NCI-H460 (cell line): ENCODE data around the gene LTBR. TPM values are rescaled to one million over a fixed set of nuclear protein-coding genes. Genes with fewer than 3 reads are reported as not detected.
"Not testable (repeated sequence)": the region's sequence is repeated elsewhere in the genome, so short reads cannot be mapped to it uniquely, and the experiment has no call there.

Experiments used
- DNase-seq: peaks from one replicate; pipeline ENCODE4 v3.0.0-alpha.2; 2016; ENCODE audit warnings: low read depth; ENCODE audit errors: extremely low read depth
- polyA plus RNA-seq: library from polyadenylated mRNA; depleted of rRNA; stranded (reverse); fragments of >200 nt; gene quantifications from 2 replicates; pipeline ENCODE4 v1.2.3, GENCODE V29; 2014; cell fraction: nucleus; rRNA removed
- total RNA-seq: library from RNA; depleted of rRNA; stranded (reverse); fragments of >200 nt; shearing (Covaris generic); gene quantifications from 2 replicates; pipeline ENCODE4 v1.2.3, GENCODE V29; 2014; rRNA removed

LTBR gene
- total RNA-seq = 80.4 and 82.9 TPM in 2 replicates
- 170 and 268 TPM in 2 replicates for polyA plus RNA-seq

GRCh38 chr12:6383572-6384498, at the start of gene LTBR:
LTBR (plus strand) TSS chr12:6384162; CDS start chr12:6384359, 197 bp downstream.
- peak; percentile 84 for DNase-seq

DNA sequence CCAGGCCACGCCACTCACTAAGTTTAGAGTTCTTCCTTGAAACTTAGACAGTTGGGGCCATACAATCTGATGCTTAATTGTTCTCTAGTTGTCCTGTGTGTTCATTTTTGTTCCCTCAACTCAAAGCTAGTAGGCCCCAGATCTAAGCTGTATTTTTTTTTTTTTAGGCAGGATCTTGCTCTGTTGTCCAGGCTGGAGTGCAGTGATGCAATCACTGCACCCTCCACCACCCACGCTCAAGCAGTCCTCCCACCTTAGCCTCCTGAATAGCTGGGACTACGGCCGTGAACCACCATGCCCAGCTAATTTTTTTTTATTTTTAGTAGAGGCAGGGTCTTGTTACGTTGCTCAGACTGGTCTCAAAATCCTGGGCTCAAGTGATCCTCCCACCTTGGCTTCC, 49.6 kb upstream of the LTBR start:
- no peak for DNase-seq

DNA sequence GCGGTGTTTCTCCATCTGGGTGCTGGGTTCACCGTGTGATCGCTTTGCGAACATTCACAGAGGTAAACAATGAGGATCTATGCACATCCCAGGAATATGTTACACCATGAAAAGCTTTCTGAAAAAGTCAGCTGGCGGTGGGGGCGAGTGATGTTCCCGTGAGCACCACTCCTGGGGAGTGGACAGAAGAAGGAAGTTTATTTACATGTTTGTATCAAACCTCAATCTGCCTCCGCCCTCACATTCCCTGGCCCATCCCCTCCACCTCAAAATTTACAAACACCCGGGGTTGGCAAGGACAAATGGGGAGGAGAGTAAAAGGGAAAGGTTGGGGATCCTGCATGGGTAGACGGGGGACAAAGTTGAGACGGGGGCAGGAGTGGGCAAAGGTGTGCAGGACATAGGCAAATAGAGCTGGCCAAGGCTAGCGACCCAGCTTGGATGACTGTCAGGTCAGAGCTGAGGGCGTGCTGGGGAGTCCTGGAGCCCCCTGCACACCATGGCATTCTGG, 49.0 kb upstream of the LTBR start:
- no peak for DNase-seq

GRCh38 chr12:6335451-6336078, 48.4 kb upstream of the LTBR start:
- peak; percentile 71 for DNase-seq

GRCh38 chr12:6336079-6336888, 47.7 kb upstream of the LTBR start:
- peak; percentile 98 for DNase-seq

DNA sequence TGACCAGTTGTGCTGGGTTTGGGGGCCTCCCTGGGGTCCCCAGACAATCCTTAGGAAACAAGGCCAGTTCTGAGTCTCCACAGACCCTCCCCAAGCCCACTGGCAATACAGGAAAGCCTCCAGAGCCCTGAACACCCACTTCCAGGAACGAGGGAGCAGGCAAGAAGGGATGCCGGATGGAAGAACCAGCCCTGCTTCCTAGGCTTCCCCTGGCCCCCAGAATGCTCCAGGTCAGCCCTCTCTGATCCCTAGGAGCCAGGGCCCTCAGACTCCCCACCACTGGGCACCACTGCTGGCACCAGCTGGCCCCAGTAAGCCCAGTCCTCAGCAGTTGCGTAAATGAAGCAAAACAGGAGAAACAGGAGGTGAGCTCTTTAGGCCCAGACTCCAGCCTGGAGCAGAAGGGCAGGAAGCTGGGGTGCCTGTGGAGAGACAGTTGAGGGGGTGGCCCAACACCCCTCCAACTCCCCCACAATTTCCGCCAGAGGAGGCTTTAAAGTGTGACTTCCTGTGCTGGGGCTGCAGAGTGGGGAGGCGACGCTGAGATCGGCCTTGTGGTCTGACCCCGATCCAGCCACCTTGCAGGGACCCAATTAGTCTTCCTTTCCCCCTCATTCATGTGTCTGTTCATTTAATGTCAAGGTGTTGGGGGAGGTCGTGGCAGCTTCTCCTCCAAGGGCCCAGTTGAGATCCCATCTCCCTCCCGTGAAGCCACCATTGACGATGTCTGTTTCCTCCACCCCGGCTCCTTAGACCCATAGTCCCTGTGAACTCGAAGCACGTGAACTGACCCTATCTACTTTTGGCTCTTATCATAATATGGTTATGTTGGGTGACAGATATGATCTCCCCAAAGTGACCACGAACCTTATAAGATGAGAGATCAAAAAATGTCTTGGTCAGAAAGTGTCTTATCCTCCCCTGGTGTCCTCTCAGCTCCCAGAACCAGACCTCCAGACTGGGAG, 46.8 kb upstream of the LTBR start:
- DNase-seq = no peak

GRCh38 chr12:6337958-6338433, 46.0 kb upstream of the LTBR start:
- DNase-seq = no peak

- DNase-seq = not testable (repeated sequence)
Observed at GRCh38 chr12:6338536-6338935, 45.4 kb upstream of the LTBR start.

DNA sequence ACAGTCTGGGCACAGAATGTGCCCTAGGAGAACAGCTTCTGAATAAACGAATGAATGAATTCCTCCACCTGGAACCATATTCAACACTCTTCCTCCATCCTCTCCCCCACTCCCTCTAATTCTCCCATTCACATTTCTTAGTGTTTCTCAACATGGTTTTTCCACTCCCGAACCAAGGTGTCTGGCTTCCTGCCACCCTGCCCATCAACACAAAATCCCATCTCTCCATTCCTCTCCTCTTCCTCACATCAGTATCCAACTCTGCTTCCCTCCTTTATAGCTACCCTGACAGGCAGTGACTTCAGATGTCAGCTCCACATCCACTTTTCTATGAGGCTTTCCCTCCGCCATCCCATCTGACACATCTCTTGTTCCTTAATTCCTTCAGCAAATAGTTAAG, 45.0 kb upstream of the LTBR start:
- DNase-seq = no peak

GRCh38 chr12:6340032-6340638, 43.8 kb upstream of the LTBR start:
- no peak for DNase-seq

DNA sequence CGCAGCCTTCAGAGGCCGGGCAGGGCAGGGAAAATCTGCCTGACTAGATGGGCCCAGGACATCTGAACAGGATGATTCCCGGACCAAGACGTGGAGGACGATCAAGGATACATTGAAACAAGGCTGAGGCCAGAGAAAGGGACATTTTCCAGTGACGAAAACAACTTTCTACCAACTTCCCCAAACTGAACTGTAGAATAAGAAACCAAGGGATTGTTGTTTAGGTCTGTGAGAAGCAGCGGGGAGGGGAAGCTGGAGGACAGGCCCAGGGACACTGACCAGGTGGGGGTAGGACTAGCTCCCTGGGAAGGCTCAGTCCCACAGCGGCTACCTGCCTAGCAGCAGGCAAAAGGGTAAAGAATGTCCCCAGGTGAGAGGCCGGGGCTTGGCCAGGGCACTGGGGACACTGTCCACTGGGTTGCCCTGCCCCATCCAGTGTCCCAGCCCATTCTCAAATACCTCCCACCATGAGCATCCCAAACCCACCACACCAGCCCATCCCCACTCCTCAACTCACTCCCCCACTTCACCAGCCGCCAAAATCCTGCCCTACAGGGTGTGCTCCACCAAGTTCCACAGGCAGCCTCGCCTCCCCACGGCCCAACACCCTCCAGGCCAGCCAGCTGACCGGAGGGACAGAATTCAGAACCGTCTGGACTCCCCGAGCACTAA, 43.1 kb upstream of the LTBR start:
- no peak for DNase-seq

GRCh38 chr12:6341417-6342139, 42.4 kb upstream of the LTBR start, which contains the start of gene TNFRSF1A:
TNFRSF1A (minus strand) TSS chr12:6342076; CDS start chr12:6341814, 262 bp downstream.
- DNase-seq = peak; percentile 65

- no peak for DNase-seq
Observed at GRCh38 chr12:6342140-6342889, 41.6 kb upstream of the LTBR start.

GRCh38 chr12:6343518-6343917, 40.4 kb upstream of the LTBR start:
- no peak for DNase-seq

DNA sequence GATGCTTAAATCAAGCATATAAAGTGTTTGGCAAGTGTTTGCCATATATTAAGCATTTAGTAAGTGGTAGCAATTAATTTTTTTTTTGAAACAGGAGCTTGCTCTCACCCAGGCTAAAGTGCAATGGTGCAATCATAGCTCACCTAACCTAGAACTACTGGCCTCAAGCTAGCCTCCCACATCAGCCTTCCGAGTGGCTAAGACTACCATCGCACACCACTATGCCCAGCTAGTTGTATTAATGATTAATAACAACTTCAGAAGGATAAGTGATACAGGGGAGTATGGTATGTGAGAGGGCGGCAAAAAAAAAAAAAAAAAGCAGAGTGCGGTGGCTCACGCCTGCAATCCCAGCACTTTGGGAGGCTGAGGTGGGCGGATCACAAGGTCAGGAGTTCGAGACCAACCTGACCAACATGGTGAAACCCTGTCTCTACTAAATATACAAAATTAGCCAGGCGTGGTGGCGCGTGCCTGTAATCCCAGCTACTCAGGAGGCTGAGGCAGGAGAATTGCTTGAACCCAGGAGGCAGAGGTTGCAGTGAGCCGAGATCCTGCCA, 39.8 kb upstream of the LTBR start:
- not testable (repeated sequence) for DNase-seq

- peak; percentile 73 for DNase-seq
Observed at GRCh38 chr12:6345319-6346091, 38.5 kb upstream of the LTBR start.
